ENCODE measurements around the gene DNAJC15. TPM values are rescaled to one million over a fixed set of nuclear protein-coding genes. Genes with fewer than 3 reads are reported as not detected.
A peak's percentile ranks its signal among the peaks of the same experiment; 100 is the strongest.

Gene DNAJC15
- total RNA-seq, 1 donor from 2014 or later: 24.5 TPM

GRCh38 chr13:43022934-43023288 is 475 bp upstream of the DNAJC15 start:
- peak overlapping the region; percentile 92 for H3K4me3 Mint-ChIP-seq (ENCODE audit: unreplicated experiment)
- H3K9me3 Mint-ChIP-seq (ENCODE audit: unreplicated experiment): no peaks in the 10 kb centered on the region
- H3K4me1 Mint-ChIP-seq (ENCODE audit: unreplicated experiment): peaks cover 45% of the 10 kb centered on the region
- TF ChIP-seq CTCF (IDR thresholded peaks at IDR 0.05): no peak
- H3K36me3 Mint-ChIP-seq (ENCODE audit: unreplicated experiment): peaks cover 8% of the 10 kb centered on the region
- DNase-seq (ENCODE audit: extremely low spot score, unreplicated experiment): no peak
- peak overlapping the region; percentile 99 for H3K27ac Mint-ChIP-seq (ENCODE audit: unreplicated experiment)
- H3K27me3 Mint-ChIP-seq (ENCODE audit: unreplicated experiment): no peaks in the 10 kb centered on the region

DNA sequence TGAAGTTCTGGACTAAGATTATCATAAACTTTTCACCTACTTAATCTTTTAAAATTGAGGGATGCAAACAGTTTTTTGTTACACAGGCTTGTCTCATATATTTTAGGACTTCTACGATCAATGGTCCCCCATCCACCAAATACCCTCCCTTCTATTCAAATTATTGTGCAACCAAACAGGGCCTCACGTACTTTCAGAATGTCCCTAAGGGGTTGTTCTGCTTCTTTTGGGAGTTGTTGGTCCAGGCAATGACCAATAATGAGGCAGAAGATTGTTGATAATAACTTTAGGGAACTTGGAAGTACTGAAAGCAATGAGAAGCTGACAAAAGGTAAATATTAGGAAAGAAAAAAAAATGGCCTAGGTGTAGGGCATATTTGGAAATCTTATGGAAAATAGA is 2.9 kb downstream of the DNAJC15 start:
- H3K4me1 Mint-ChIP-seq (ENCODE audit: unreplicated experiment): peaks cover 67% of the 10 kb centered on the region
- H3K27ac Mint-ChIP-seq (ENCODE audit: unreplicated experiment): no peak overlapping the region
- no peak overlapping the region for H3K4me3 Mint-ChIP-seq (ENCODE audit: unreplicated experiment)
- peaks cover 15% of the 10 kb centered on the region for H3K36me3 Mint-ChIP-seq (ENCODE audit: unreplicated experiment)
- H3K9me3 Mint-ChIP-seq (ENCODE audit: unreplicated experiment): no peaks in the 10 kb centered on the region
- no peaks in the 10 kb centered on the region for H3K27me3 Mint-ChIP-seq (ENCODE audit: unreplicated experiment)
- TF ChIP-seq CTCF (IDR thresholded peaks at IDR 0.05): no peak
- DNase-seq (ENCODE audit: extremely low spot score, unreplicated experiment): no peak

DNA sequence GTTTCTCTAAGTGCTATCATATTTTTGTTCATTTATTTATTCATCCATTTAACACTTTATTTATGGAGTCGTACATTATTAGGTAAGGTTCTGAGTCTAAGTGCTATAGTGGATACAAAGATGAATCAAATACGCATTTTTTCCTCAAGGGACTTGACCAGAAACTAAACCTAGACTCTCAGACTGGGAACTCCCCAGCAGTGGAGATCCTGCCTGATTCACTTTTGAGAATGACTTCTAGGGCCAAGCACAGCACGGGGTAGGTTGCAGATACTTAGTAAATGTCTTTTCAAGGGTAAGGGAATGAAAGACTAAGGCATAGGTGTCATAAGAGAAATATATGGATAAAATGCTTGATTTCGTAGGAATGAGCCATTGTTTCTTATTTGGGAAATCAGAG is 7.2 kb downstream of the DNAJC15 start:
- Mint-ChIP-seq H3K27ac (ENCODE audit: unreplicated experiment) (no peak overlapping the region), H3K36me3 (ENCODE audit: unreplicated experiment) (peaks cover 21% of the 10 kb centered on the region), H3K4me1 (ENCODE audit: unreplicated experiment) (peaks cover 42% of the 10 kb centered on the region), H3K27me3 (ENCODE audit: unreplicated experiment) (no peaks in the 10 kb centered on the region), H3K4me3 (ENCODE audit: unreplicated experiment) (no peak overlapping the region), H3K9me3 (ENCODE audit: unreplicated experiment) (no peaks in the 10 kb centered on the region)
- TF ChIP-seq CTCF (IDR thresholded peaks at IDR 0.05): no peak
- DNase-seq (ENCODE audit: extremely low spot score, unreplicated experiment): no peak

- no peak overlapping the region for H3K27ac Mint-ChIP-seq (ENCODE audit: unreplicated experiment)
- H3K4me3 Mint-ChIP-seq (ENCODE audit: unreplicated experiment): no peak overlapping the region
- peaks cover 36% of the 10 kb centered on the region for H3K4me1 Mint-ChIP-seq (ENCODE audit: unreplicated experiment)
- H3K27me3 Mint-ChIP-seq (ENCODE audit: unreplicated experiment): no peaks in the 10 kb centered on the region
- peaks cover 21% of the 10 kb centered on the region for H3K36me3 Mint-ChIP-seq (ENCODE audit: unreplicated experiment)
- H3K9me3 Mint-ChIP-seq (ENCODE audit: unreplicated experiment): no peaks in the 10 kb centered on the region
- no peak for DNase-seq (ENCODE audit: extremely low spot score, unreplicated experiment)
- TF ChIP-seq CTCF (IDR thresholded peaks at IDR 0.05): no peak
Measured at GRCh38 chr13:43031881-43032280, 8.5 kb downstream of the DNAJC15 start.

DNA sequence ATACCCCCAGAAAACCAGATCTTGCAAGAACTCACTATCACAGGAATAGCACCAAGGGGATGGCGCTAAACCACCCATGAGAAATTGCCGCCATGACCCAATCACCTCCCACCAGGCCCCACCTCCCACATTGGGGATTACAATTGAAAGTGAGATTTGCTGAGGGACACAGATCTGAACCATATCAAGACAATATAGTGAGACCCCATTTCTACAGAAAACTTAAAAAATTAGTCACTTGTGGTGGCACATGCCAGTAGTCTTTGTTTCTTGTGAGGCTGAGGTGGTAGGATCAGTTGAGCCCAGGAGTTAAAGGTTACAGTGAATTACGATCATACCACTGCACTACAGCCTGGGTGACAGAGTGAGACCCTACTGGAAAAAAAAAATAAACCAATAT is 9.7 kb downstream of the DNAJC15 start:
- no peaks in the 10 kb centered on the region for H3K9me3 Mint-ChIP-seq (ENCODE audit: unreplicated experiment)
- no peaks in the 10 kb centered on the region for H3K27me3 Mint-ChIP-seq (ENCODE audit: unreplicated experiment)
- H3K27ac Mint-ChIP-seq (ENCODE audit: unreplicated experiment): no peak overlapping the region
- H3K36me3 Mint-ChIP-seq (ENCODE audit: unreplicated experiment): peaks cover 19% of the 10 kb centered on the region
- no peak overlapping the region for H3K4me3 Mint-ChIP-seq (ENCODE audit: unreplicated experiment)
- no peak for DNase-seq (ENCODE audit: extremely low spot score, unreplicated experiment)
- peaks cover 30% of the 10 kb centered on the region for H3K4me1 Mint-ChIP-seq (ENCODE audit: unreplicated experiment)
- no peak for TF ChIP-seq CTCF (IDR thresholded peaks at IDR 0.05)

Measured in osteocyte (in vitro differentiated cells).